Sigmoid colon (tissue), 7 donors: ENCODE measurements around the gene RANBP1. TPM values are rescaled to one million over a fixed set of nuclear protein-coding genes. Genes with fewer than 3 reads are reported as not detected.

Experiments
- DNase-seq: peaks from one replicate; pipeline ENCODE4 v3.0.0-alpha.2; 2019
- H3K27ac ChIP-seq, 4 donors: fragments of 200-600 bp; sonication (generic); one replicate each; pipeline ENCODE4 v1.5.1; 2016 to 2019; ENCODE audit warnings: mild to moderate bottlenecking in 1 of 4
- H3K27me3 ChIP-seq, 3 donors: fragments of 200-600 bp; sonication (generic); one replicate each; pipeline ENCODE4 v1.5.1; 2019; ENCODE audit warnings: mild to moderate bottlenecking in 1 of 3
- H3K36me3 ChIP-seq, 4 donors: fragments of 200-600 bp; sonication (generic); one replicate each; pipeline ENCODE4 v1.5.1; 2016 to 2019
- H3K4me1 ChIP-seq, 4 donors: fragments of 200-600 bp; sonication (generic); one replicate each; pipeline ENCODE4 v1.5.1; 2017 to 2019
- H3K4me3 ChIP-seq, 4 donors: fragments of 200-600 bp; sonication (generic); one replicate each; pipeline ENCODE4 v1.5.1; 2017 to 2019; ENCODE audit warnings: mild to moderate bottlenecking in 2 of 4, moderate library complexity in 1 of 4
- H3K9me3 ChIP-seq, 4 donors: fragments of 200-600 bp in 3 of 4; sonication (generic) in 3 of 4; one replicate each; pipeline versions ENCODE4 v1.5.1 to v1.6.1; 2013 to 2019
- CTCF ChIP-seq, 4 experiments: fragments of 450-650 bp in 3 of 4; fragments of 200-600 bp in 1 of 4; IDR thresholded peaks; one replicate each; pipeline ENCODE4 v1.5.1; 2016 to 2019; ENCODE audit warnings: antibody characterized with exemption in 4 of 4, mild to moderate bottlenecking in 3 of 4, moderate library complexity in 2 of 4
- EP300 ChIP-seq, 4 donors: sonication (generic); formaldehyde crosslinking; IDR thresholded peaks; one replicate each; pipeline ENCODE4 v1.6.1; 2017; ENCODE audit warnings: antibody characterized with exemption in 4 of 4
- POLR2A ChIP-seq, 2 donors: fragments of 450-650 bp; IDR thresholded peaks; one replicate each; pipeline ENCODE4 v1.6.1; 2016; ENCODE audit warnings: antibody characterized with exemption in 2 of 2, mild to moderate bottlenecking in 2 of 2, moderate library complexity in 2 of 2
- POLR2AphosphoS5 ChIP-seq, 4 donors: sonication (generic); formaldehyde crosslinking; IDR thresholded peaks; one replicate each; pipeline ENCODE4 v1.6.1; 2017; ENCODE audit warnings: antibody characterized with exemption in 4 of 4
- WGBS, 2 donors: extraction: QIAGEN DNeasy Blood & Tissue Kit; methylation state at CpG; one replicate each; pipeline ENCODE4 v1.1.7; 2013; 5-methylcytosine and 5-hydroxymethylcytosine counted together
- intact Hi-C: fragments of 100-400 bp; cut with DNase I; formaldehyde crosslinking; loops from one replicate; pipeline ENCODE4 v1.15.1; 2023
- polyA plus RNA-seq, 3 donors: library from polyadenylated mRNA; stranded (reverse); fragments of 200-250 nt; gene quantifications; one replicate each; pipeline ENCODE4 v1.2.3, GENCODE V29; 2013
- total RNA-seq, 4 donors: library from RNA; depleted of rRNA; stranded (reverse); fragments of >200 nt; gene quantifications; one replicate each; pipeline ENCODE4 v1.1.0, GENCODE V29; 2016
- donor health status: healthy with polysubstance abuse.
- donor health status: Bipolar disorder and iron deficiency.
- donor health status: healthy.

RANBP1 gene
- total and polyA plus RNA-seq, 7 donors: 67.9 to 194 (median 154) TPM

GRCh38 chr22:20118300-20119020 is 2.6 kb downstream of the RANBP1 start:
- H3K4me3 ChIP-seq: peak overlapping the region; percentile 67 to 93 (median 86)
- H3K9me3 ChIP-seq: no peaks in the 10 kb centered on the region
- no peaks in the 10 kb centered on the region for H3K27me3 ChIP-seq
- intact Hi-C loops: loop anchor here (5.0 to 10.0 kb wide), 4 partner anchors 36 to 164 kb away; partner anchors contain the start of genes DGCR8 and TANGO2
- peak overlapping the region; percentile 83 to 91 (median 88) for H3K27ac ChIP-seq
- 20 to 21% methylated on average over 8 of the region's 8 CpGs for WGBS, 2 donors
- peaks cover 4 to 52% (median 31%) of the 10 kb centered on the region in 4 donors for H3K36me3 ChIP-seq
- H3K4me1 ChIP-seq: peaks cover 0 to 55% (median 44%) of the 10 kb centered on the region in 4 donors
- no peak for DNase-seq
- TF ChIP-seq POLR2A (IDR thresholded peaks at IDR 0.05) (no peak), EP300 (IDR thresholded peaks at IDR 0.05) (no peak), CTCF (IDR thresholded peaks at IDR 0.05) (no peak), POLR2AphosphoS5 (IDR thresholded peaks at IDR 0.05) (no peak)

DNA sequence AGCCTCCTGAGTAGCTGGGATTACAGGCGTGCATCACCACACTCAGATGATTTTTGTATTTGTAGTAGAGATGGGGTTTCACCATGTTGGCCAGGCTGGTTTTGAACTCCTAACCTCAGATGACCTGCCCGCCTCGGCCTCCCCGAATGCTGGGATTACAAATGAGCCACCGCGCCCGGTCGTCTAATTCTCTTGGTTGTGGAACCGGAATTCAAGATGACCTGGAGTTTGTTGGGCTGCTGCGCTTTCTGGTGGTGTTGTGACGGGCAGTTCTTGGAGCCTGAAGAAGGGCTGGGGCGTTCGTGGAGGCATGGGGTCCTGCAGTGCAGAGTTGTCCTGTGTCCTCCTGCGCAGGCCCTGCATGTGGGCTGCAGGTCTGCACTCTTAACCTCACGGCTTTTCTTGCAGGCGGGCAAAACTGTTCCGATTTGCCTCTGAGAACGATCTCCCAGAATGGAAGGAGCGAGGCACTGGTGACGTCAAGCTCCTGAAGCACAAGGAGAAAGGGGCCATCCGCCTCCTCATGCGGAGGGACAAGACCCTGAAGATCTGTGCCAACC is 6.0 kb downstream of the RANBP1 start:
- intact Hi-C loops: no loop called here

DNA sequence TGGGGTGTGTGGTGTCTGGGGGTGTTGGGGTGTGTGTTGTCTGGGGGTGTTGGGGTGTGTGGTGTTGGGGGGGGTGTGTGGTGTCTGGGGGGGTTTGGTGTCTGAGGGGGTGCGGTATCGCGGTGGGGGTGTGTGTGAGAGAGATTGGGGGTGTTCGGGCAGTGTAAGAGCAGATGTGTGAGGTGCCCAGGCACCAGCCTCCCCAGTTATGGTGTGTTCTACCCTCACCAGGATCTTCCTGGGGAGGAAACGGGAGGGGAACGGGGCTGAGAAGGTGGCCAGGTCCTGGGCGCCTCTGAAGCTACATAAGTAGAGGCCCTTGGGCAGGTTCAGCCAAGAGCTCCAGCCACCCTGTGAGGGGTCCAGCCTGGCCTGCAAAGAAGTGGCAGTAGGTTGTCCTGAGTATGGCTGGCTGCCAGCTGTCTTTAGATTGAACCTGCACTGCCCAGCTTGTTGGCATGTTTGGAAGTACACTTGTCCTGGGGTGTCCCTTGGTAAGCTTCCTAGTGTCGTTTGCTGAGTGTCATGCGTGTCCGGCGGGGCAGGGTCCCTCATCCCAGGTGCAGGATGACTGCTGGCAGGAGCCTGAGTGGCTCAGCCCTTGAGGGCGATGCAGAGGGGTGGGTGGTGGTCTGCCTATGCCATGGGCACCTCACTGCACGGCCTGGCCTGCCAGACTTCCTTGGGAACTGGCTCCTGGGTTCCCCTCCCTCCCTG is 7.6 kb downstream of the RANBP1 start:
- intact Hi-C loops: no loop called here
- 91 to 94% methylated on average over 13 of the region's 13 CpGs for WGBS, 2 donors
- H3K9me3 ChIP-seq: no peaks in the 10 kb centered on the region
- H3K27me3 ChIP-seq: no peaks in the 10 kb centered on the region
- H3K36me3 ChIP-seq: peaks cover 4 to 81% (median 39%) of the 10 kb centered on the region in 4 donors
- H3K27ac ChIP-seq: no peak overlapping the region
- peaks cover 0 to 35% (median 17%) of the 10 kb centered on the region in 4 donors for H3K4me1 ChIP-seq
- no peak for TF ChIP-seq POLR2AphosphoS5 (IDR thresholded peaks at IDR 0.05)
- TF ChIP-seq POLR2A (IDR thresholded peaks at IDR 0.05): no peak
- TF ChIP-seq CTCF (IDR thresholded peaks at IDR 0.05): no peak
- TF ChIP-seq EP300 (IDR thresholded peaks at IDR 0.05): no peak
- DNase-seq: no peak
- no peak overlapping the region for H3K4me3 ChIP-seq

More for the DNA sequence above, 6.0 kb downstream of the RANBP1 start:
- TF ChIP-seq POLR2A (IDR thresholded peaks at IDR 0.05): no peak
- no peak for TF ChIP-seq POLR2AphosphoS5 (IDR thresholded peaks at IDR 0.05)
- TF ChIP-seq CTCF (IDR thresholded peaks at IDR 0.05): no peak
- no peak for TF ChIP-seq EP300 (IDR thresholded peaks at IDR 0.05)
- DNase-seq: no peak
- WGBS, 2 donors: 93 to 95% methylated on average over 22 of the region's 22 CpGs
- Histone ChIP-seq H3K4me1 (peaks cover 0 to 43% (median 26%) of the 10 kb centered on the region in 4 donors), H3K27me3 (no peaks in the 10 kb centered on the region), H3K9me3 (no peaks in the 10 kb centered on the region), H3K4me3 (no peak overlapping the region), H3K27ac (no peak overlapping the region), H3K36me3 (peaks cover 4 to 69% (median 36%) of the 10 kb centered on the region in 4 donors)

GRCh38 chr22:20124083-20124787 is 8.3 kb downstream of the RANBP1 start:
- WGBS, 2 donors: 94% methylated on average over 11 of the region's 11 CpGs

More at GRCh38 chr22:20124083-20124787, 8.3 kb downstream of the RANBP1 start:
- intact Hi-C loops: no loop called here
- peaks cover 0 to 28% (median 12%) of the 10 kb centered on the region in 4 donors for H3K4me1 ChIP-seq
- H3K9me3 ChIP-seq: no peaks in the 10 kb centered on the region
- no peak for DNase-seq
- peaks cover 4 to 77% (median 39%) of the 10 kb centered on the region in 4 donors for H3K36me3 ChIP-seq
- H3K27me3 ChIP-seq: no peaks in the 10 kb centered on the region
- no peak for TF ChIP-seq EP300 (IDR thresholded peaks at IDR 0.05)
- no peak for TF ChIP-seq POLR2A (IDR thresholded peaks at IDR 0.05)
- TF ChIP-seq POLR2AphosphoS5 (IDR thresholded peaks at IDR 0.05): no peak
- no peak for TF ChIP-seq CTCF (IDR thresholded peaks at IDR 0.05)
- H3K4me3 ChIP-seq: no peak overlapping the region
- no peak overlapping the region for H3K27ac ChIP-seq
